HS-27A (cell line): Measurements from ENCODE around the gene EXOC3L4.
"Not testable (repeated sequence)": the region's sequence is repeated elsewhere in the genome, so short reads cannot be mapped to it uniquely, and the experiment has no call there.

Source experiments
- DNase-seq: peaks from one replicate; pipeline ENCODE4 v3.0.0-alpha.2; 2012; ENCODE audit warnings: low read depth, missing footprints

EXOC3L4 gene

DNA sequence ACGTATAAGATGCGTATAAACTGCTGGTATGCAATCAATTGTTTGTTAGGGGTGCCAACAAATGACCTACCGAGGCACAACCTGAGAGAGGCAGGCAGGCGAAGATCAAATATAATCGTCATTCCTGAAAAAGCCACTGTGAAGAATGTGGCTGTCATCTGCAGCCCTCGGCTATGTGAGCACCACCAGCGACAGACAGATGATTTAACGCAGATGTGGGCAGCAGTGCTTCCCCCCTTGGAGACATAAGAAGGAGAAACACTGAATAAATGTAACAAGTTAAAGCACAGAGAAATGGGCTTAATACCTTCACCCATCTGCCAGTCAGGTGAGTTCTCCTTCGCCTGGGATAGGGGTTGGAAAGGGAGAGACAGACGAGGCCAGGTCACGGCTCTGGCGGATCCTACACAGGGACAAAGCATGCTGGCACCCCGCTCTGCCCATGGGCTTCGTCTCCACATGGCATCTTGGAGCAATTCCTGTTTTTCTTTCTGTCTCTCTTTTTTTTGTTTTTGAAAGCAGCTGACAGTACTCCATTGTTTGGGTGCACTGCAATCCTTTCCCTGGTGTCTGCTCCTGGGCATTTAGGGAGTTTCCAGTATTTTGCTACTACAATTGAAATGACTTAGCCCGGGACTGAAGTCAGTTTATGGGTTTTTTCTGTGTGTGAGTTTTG, 56.9 kb downstream of the EXOC3L4 start:
- no peak for DNase-seq

DNA sequence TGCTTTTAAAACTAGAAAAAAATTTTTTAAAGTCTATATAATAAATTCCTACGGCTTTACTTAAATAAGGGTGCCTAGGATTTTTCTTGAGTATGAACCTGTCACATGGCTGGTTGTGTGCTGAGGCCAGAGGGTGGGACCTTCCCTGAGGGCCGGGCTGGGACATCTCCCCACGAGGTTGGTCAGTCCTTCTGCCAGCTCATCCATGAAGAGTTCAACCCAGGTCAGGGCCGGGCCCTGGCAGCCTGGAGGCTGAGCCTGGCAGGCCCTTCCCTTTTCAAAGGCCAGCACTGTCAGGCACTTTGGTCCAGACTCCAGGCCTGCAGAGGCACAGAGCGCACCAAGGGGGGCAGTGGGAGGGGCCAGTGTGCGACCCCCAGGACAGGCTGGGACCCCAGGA, 60.5 kb downstream of the EXOC3L4 start:
- peak; percentile 22 for DNase-seq

DNA sequence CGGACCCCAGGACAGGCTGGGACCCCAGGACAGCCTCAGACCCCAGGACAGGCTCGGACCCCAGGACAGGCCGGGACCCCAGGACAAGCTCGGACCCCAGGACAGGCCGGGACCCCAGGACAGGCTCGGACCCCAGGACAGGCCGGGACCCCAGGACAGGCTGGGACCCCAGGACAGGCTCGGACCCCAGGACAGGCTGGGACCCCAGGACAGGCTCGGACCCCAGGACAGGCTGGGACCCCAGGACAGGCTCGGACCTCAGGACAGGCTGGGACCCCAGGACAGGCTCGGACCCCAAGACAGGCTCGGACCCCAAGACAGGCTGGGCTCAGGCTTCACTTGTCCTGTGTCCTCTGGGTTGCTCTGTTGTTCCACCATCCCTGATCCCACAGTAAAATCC, 60.9 kb downstream of the EXOC3L4 start:
- not testable (repeated sequence) for DNase-seq

DNA sequence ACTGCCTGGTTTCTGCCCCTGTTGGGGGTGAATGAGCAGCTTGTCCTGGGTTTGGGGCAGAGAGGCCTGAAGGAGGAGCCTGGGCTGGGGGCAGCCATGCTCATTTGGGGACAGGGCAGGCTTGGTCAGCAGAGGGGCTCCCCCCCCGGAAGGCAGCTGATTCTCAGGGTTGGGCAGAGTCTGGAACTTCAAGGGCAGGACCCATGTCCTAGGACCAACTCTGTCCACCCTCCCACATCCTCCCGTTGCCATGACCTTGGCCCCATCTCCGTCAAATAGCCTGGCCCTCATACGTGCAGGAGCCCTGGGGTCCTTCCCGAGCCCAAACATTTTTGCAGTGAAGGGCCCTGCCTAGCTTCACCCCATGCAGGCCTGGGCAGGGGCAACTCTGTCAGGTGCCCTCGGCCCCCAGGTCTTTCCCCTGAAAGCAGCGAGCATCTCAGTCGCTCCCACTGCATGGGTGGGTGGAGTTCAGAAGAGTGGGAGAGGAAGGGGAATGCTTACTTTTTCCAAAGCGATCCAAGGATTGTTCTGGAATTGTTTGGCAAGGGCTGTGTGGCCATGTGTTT, 61.4 kb downstream of the EXOC3L4 start:
- DNase-seq = no peak

DNA sequence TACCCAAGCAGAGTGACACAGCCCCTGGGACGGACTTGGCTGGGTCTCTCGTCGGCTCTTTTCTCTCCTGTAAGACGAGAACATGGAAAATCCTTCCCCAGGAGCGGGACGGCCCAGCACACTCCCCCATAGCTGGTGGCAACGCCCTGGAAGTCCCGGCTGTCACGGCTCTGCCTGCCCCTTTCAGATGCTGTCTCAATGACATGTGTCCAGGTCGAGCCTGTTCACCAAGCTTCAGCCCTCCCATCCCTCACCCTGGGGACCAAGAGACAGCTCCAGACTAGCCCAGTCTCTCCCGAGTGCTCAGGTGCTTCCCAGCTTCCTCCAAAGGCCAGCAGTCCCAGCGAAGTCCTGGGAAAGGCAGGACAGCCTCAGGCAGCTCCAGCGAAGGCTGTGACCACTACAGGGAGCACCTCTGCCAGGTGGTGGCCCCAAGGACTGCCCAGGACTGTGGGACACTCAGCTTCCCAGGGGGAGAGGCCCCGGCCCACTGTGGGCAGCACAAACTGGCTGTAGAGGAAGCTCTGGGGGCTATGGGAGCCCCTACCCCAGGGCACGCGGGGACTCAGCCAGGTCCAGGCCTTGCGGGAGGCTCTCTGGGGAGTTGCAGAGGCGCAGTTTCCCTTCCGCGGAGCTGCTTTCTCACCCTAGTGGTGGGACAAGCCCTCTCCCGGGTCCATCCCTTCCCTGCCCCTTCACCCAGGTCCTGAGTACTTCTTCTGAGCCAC, 62.3 kb downstream of the EXOC3L4 start:
- no peak for DNase-seq

DNA sequence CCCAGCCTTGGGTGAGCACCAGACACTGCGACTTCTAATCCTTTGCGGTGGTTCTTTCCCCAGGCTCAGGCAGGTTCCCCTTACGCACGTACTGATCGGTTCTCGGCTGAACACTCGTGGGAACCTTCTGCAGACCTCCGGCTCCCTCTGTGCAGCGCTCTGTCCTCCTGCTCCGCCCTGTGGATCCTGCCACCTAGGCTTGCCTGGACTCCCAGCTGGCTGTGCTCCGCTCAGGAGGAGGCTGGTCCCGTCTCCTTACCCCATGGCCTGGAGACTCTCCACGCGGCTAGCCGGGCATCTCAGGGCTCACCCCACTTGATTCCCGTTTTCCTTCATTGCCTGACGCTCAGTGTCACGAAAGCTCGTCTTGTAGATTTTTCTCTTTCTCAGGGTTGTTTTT, 63.4 kb downstream of the EXOC3L4 start:
- no peak for DNase-seq

DNA sequence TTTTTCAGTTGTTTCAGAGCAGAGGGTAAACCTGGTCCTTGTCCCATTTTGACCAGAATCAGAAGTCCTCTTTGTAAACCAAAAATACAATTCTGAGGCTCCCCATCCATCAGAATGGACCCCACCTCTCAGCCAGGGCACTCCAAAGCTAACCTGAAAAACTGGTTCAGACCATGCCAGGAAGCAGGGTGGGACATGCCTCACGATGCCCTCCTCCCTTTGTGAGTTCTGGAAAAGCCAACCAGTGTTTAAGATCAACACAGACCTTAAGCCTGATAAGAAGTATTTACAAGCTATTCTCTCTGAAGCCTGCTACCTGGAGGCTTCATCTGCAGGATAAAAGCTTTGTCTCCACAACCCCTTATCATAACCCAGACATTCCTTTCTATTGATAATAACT, 64.2 kb downstream of the EXOC3L4 start:
- no peak for DNase-seq
